Bronchial epithelial cell (primary cell): Measurements from ENCODE around the gene SLC22A17. TPM values are rescaled to one million over a fixed set of nuclear protein-coding genes. Genes with fewer than 3 reads are reported as not detected.

Experiments used
- DNase-seq: peaks from one replicate; pipeline ENCODE4 v3.0.0-alpha.2; 2010; ENCODE audit warnings: low read depth
- FAIRE-seq: peaks from 2 replicates; lab custom pipeline; 2011; peaks lifted over from hg19 to GRCh38; lab: Jason Lieb, UNC
- H3K27me3 ChIP-seq: 2 replicates; pipeline ENCODE4 v1.5.1; 2011; ENCODE audit warnings: low read length; ENCODE audit not compliant: control insufficient read depth, insufficient read depth
- H3K36me3 ChIP-seq: 2 replicates; pipeline ENCODE4 v1.5.1; 2011; ENCODE audit warnings: low read length; ENCODE audit not compliant: control insufficient read depth, insufficient read depth
- H3K4me3 ChIP-seq: 2 replicates; pipeline ENCODE4 v1.5.1; 2011; ENCODE audit warnings: mild to moderate bottlenecking, low read depth, low read length, control low read depth
- CTCF ChIP-seq: IDR thresholded peaks from 2 replicates; pipeline ENCODE4 v1.5.1; 2011; ENCODE audit warnings: mild to moderate bottlenecking, moderate library complexity, low read length, control low read depth, inconsistent platforms; ENCODE audit not compliant: insufficient read depth, severe bottlenecking
- total RNA-seq: library from RNA; depleted of rRNA; stranded (reverse); fragments of >200 nt; gene quantifications from 2 replicates; pipeline ENCODE4 v1.2.1, GENCODE V29; 2014

The SLC22A17 gene
- total RNA-seq, 1 donor from 2014 or later = 0.79 TPM

GRCh38 chr14:23308721-23309445 is 43.8 kb downstream of the SLC22A17 start:
- FAIRE-seq (no peak), DNase-seq (no peak)
- peaks cover 20% of the 10 kb centered on the region for H3K36me3 ChIP-seq
- TF ChIP-seq CTCF = no peak
- H3K27me3 ChIP-seq = no peaks in the 10 kb centered on the region
- peak overlapping the region; percentile 5 for H3K4me3 ChIP-seq

- DNase-seq (peak; percentile 85), FAIRE-seq (no peak)
- Histone ChIP-seq H3K36me3 (peaks cover 20% of the 10 kb centered on the region), H3K4me3 (peak overlapping the region; percentile 52), H3K27me3 (no peaks in the 10 kb centered on the region)
- no peak for TF ChIP-seq CTCF
These were observed 44.7 kb downstream of the SLC22A17 start for GRCh38 chr14:23307687-23308644.

GRCh38 chr14:23307146-23307530 is 45.5 kb downstream of the SLC22A17 start:
- H3K36me3 ChIP-seq = peaks cover 20% of the 10 kb centered on the region

GRCh38 chr14:23306412-23307145 is 46.1 kb downstream of the SLC22A17 start, which contains the start of gene BCL2L2:
TSS of gene BCL2L2 (plus strand) at chr14:23306833. CDS start at chr14:23307768, 935 bp downstream.
- FAIRE-seq (no peak), DNase-seq (peak; percentile 80)
- Histone ChIP-seq H3K4me3 (peak within 1 kb of the TSS; percentile 52), H3K27me3 (no peaks in the 10 kb centered on the region), H3K36me3 (peaks cover 19% of the 10 kb centered on the region)
- TF ChIP-seq CTCF = no peak

More at GRCh38 chr14:23307146-23307530, 45.5 kb downstream of the SLC22A17 start:
- TF ChIP-seq CTCF = no peak
- peak overlapping the region; percentile 52 for H3K4me3 ChIP-seq
- no peaks in the 10 kb centered on the region for H3K27me3 ChIP-seq
- DNase-seq (no peak), FAIRE-seq (no peak)

- FAIRE-seq (no peak), DNase-seq (peak; percentile 35)
- no peak for TF ChIP-seq CTCF
These were observed 50.1 kb downstream of the SLC22A17 start, which contains the start of gene PPP1R3E for GRCh38 chr14:23302290-23303225. TSS of gene PPP1R3E (minus strand) at chr14:23302859. CDS start at chr14:23302576, 283 bp downstream.

More at GRCh38 chr14:23302290-23303225, 50.1 kb downstream of the SLC22A17 start, which contains the start of gene PPP1R3E:
- Histone ChIP-seq H3K4me3 (peak within 1 kb of the TSS; percentile 55), H3K27me3 (no peaks in the 10 kb centered on the region), H3K36me3 (peaks cover 1% of the 10 kb centered on the region)
